GM18505 (cell line): ENCODE data around the gene ATP11A.
"Not testable (repeated sequence)": the region's sequence is repeated elsewhere in the genome, so short reads cannot be mapped to it uniquely, and the experiment has no call there.

Experiments
- ATAC-seq: cut with Tn5 transposase; IDR thresholded peaks from one replicate; pipeline ENCODE4 v1.9.1; 2021; ENCODE audit not compliant: unreplicated experiment
- POLR2A ChIP-seq: IDR thresholded peaks from 4 replicates; pipeline ENCODE4 v1.6.1; 2011; ENCODE audit warnings: borderline replicate concordance; ENCODE audit not compliant: insufficient read depth, insufficient read length; ENCODE audit errors: extremely low read depth

ATP11A gene

DNA sequence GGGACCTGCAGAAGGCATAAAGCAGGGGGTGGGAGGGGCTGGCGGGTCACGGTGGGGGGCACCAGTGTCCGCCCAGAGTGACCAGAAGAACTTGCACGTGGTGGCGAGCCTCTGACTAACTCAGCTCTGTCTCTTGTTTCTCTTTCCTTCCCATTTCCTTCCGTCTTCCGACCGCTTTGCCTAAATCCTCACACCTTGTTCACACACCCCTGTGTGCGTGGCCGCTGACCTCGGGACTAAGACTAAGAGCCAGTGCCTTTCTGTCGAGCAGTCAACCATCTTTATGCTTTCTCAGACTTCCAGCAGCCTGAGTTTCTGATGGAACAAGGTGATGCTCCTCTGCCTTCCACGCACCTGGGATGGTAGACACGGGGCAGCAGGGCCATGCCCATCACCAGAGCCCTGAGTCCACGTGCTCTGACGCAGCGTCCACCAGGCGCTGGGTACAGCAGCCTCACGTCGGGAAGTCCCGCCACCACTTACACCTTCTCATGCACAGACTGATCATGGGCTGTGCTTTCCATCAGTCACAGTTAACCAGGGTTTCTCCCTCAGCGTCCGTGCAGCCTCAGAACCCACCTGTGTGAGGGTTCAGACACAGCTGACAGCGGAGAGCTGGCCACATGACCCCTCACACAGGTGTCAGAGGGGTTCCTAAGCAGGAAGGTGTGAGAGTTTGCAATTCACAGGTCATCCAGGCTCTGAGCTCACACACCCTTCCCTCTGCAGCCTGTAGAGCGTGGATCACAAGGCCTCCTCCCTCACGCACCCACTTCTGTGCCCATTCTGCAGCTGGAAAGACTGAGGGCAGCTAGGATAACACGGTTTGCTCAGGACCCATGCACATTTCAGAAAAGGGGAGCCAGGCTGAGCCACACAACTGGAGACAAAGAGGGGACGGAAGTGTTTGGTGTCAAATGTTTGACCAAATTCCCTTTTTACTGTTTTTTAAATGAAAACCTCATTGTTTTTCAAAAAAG is 188.4 kb downstream of the ATP11A start:
- no peak for TF ChIP-seq POLR2A
- no peak for ATAC-seq

- no peak for TF ChIP-seq POLR2A
- no peak for ATAC-seq
Measured at GRCh38 chr13:112879283-112879833, 189.5 kb downstream of the ATP11A start.

DNA sequence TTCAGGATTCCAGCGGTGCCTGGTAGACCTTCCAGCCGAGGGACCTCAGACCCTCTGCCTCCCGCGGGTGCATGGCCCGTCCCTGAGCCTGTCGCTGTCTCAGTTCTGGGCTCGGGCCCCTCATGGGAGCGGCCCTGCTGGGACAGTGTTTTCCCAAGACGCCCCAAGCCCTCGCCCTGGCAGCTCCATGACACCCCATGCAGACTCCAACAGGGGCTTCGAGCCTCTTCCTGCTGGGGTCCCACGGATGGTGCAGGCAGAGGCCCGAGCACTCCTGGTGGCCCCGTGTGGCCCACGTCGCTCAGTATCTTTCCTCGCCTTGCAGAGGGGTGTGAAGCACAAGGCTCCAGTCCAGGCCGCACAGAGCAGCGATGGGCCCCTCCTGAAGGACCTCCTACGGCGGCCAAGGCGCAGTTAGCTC is 190.4 kb downstream of the ATP11A start:
- ATAC-seq: no peak
- TF ChIP-seq POLR2A: no peak

DNA sequence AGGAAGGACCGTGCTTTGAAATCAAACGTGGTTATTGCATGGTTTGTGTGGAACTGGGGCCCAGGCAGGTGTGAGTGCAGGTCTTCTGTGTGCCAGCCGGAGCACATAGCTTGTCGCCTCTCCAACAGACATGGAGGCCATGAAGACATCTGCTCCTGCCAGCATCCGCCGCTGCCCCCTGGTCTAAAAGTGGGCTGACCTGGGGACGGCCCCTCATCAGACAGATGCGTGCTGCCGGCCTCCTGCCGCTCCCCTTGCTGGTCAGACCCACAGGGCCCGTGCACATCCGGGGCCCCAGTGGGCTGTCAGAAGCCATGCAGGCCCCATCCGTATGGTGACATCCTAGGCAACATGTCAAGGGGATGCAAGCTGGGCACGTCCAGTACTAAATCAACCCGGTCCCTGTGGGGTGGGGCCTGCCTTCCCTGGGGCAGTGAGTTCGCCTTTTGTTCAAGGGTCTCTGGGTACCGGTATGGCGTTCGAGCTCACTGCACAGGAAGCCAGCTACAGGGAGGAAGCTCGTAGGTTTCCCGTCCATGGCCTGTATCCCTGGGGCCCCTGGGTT is 191.2 kb downstream of the ATP11A start:
- TF ChIP-seq POLR2A: no peak
- no peak for ATAC-seq

GRCh38 chr13:112881656-112882554 is 192.1 kb downstream of the ATP11A start:
- no peak for TF ChIP-seq POLR2A
- no peak for ATAC-seq

DNA sequence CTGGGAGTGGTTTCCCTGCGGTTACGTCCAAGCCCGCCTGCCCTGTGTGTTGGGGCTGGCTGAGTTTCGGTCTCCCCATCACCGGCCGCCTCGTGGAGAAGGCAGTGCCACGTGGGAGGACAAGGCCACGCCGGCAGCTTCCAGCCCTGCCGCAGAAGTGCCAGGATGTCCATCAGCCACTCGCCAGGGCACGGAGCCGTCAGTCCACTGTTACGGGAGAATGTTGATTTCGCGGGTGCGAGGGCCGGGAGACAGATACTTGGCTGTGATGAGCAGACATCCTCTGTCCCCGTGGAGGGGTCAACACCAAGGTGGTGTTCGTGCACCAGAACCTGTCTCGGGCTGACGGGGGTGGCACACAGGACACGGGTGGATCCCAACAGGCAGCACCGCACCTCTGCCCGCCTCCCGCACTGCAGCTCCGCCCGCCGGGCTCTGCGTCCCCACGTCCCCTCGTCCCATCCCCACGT is 192.8 kb downstream of the ATP11A start:
- no peak for TF ChIP-seq POLR2A
- no peak for ATAC-seq

GRCh38 chr13:112883241-112883945 is 193.6 kb downstream of the ATP11A start:
- TF ChIP-seq POLR2A: no peak

GRCh38 chr13:112884700-112885099 is 194.9 kb downstream of the ATP11A start:
- ATAC-seq: not testable (repeated sequence)

More at GRCh38 chr13:112883241-112883945, 193.6 kb downstream of the ATP11A start:
- ATAC-seq: no peak

GRCh38 chr13:112885242-112885781 is 195.5 kb downstream of the ATP11A start:
- no peak for TF ChIP-seq POLR2A
- ATAC-seq: no peak

DNA sequence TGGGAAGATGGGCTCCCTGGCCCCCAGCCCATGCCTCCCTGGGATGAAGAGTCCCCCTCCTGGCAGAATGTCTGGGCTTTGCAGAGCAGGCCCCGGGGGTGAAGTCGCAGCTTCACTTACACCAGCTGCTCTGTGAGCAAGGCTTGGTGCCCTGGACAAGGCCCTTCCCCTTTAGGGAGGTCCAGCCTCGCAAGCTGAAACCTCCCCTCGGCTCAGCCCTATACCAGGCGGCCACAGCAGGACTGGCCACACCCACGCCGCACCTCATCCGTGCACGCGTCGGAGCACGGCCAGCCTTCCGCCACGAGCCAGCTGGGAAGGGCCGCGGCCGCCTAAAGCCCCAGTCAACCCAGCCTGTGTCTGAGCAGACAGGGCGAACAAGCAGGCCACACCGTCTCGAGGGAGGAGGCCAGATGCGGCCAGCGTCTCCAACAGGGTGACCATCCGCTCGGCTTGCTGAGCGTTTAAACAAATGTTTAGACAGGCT is 196.0 kb downstream of the ATP11A start:
- ATAC-seq: no peak
- no peak for TF ChIP-seq POLR2A

- no peak for TF ChIP-seq POLR2A
Measured at GRCh38 chr13:112887151-112887550, 197.3 kb downstream of the ATP11A start.

DNA sequence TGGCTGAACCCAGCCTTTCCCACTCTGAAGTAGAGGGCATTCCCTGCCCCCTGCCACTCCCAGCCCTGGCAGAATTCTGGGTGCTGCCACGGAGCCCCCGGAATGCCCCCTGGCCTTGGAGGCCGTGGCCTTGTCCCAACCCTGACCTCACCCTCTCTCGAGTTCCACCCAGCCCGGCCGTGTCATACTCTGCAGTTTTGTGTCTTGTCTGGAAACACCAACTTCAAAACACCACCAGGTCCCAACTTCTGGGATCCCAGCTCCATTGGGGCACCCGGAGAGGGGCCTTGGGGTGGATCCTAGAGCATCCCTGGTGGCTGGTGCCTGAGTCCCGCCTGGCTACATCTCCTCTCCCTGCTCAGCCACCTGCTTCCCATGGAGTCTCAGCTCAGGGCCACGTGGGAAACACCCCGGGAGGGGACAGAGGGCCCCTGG is 197.7 kb downstream of the ATP11A start:
- no peak for ATAC-seq
- TF ChIP-seq POLR2A: no peak

More at GRCh38 chr13:112887151-112887550, 197.3 kb downstream of the ATP11A start:
- no peak for ATAC-seq
